Neural cell (in vitro differentiated cells): Measurements from ENCODE around the gene GRAP.

Experiments used
- EZH2 ChIP-seq: fragments of 200-600, 300-800 bp; shearing (Covaris generic), sonication (generic); IDR thresholded peaks from 2 replicates; pipeline ENCODE4 v1.6.1; 2014; ENCODE audit warnings: antibody characterized with exemption, low read length, borderline replicate concordance, mild to moderate bottlenecking; ENCODE audit not compliant: insufficient read depth, poor library complexity, severe bottlenecking
- MXI1 ChIP-seq: fragments of 450-650 bp; conservative IDR thresholded peaks from 2 replicates; pipeline ENCODE4 v1.6.1; 2014; ENCODE audit warnings: antibody characterized with exemption, mild to moderate bottlenecking; ENCODE audit not compliant: poor library complexity, severe bottlenecking
- POLR2AphosphoS5 ChIP-seq: IDR thresholded peaks from 2 replicates; pipeline ENCODE4 v1.6.1; 2012
- TF ChIP-seq, protein P1 (sequence below): fragments of 450-650 bp; IDR thresholded peaks from 2 replicates; pipeline ENCODE4 v1.5.1; 2014; ENCODE audit warnings: antibody characterized with exemption, mild to moderate bottlenecking, moderate library complexity; ENCODE audit not compliant: poor library complexity, severe bottlenecking

DNA sequence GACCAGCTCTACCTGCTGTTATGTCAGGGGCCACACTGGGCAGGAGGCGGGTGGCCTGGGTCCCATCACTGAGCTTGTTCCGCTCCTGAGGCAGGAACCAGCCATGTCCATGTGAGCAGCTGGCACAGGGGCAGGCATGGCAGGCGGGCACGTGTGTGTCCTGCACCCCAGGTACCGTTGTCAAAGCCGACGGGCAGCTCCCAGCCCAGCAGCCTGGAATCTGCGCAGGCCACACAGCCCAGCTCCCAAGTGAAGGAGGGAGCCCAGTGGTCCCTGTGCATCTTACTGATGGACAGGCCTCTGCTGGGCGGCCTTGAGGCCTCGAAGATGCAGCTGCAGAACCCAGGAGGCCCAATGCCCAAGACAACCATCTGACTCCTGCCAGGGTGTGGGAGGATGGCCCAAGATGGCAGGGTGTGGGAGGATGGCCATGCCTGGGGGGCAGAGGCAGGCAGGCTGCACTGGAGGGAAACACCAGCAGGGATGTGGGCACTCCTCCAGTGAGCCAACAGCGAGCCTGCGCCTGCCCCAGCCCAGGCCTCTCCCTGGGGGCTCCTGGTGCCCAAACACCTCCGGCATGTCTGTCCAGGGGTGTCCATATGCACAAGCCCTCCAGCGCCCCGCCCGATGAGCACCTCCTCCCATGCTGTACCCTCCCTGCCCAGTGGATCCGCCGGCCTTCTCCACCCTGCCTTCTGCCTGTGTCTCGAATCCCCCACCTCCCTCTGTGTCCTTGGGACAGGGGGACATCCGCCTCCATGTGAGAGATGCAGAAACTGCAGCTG is 55.0 kb downstream of the GRAP start:
- TF ChIP-seq, protein P1, sequence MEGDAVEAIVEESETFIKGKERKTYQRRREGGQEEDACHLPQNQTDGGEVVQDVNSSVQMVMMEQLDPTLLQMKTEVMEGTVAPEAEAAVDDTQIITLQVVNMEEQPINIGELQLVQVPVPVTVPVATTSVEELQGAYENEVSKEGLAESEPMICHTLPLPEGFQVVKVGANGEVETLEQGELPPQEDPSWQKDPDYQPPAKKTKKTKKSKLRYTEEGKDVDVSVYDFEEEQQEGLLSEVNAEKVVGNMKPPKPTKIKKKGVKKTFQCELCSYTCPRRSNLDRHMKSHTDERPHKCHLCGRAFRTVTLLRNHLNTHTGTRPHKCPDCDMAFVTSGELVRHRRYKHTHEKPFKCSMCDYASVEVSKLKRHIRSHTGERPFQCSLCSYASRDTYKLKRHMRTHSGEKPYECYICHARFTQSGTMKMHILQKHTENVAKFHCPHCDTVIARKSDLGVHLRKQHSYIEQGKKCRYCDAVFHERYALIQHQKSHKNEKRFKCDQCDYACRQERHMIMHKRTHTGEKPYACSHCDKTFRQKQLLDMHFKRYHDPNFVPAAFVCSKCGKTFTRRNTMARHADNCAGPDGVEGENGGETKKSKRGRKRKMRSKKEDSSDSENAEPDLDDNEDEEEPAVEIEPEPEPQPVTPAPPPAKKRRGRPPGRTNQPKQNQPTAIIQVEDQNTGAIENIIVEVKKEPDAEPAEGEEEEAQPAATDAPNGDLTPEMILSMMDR = no peak
- TF ChIP-seq MXI1 = no peak
- TF ChIP-seq POLR2AphosphoS5 = no peak
- no peak for TF ChIP-seq EZH2
